Calu3 (cell line): ENCODE data around the gene CALN1. TPM values are rescaled to one million over a fixed set of nuclear protein-coding genes. Genes with fewer than 3 reads are reported as not detected.

Source experiments
- BruUV-seq: library from RNA; stranded (reverse); fragments of 400-500 nt; replicated peaks from 2 replicates; lab custom pipeline; 2021; lab: Mats Ljungman, UMichigan
- CTCF ChIA-PET: fragments of 300-600 bp; sonication (Branson Sonifier 250); formaldehyde crosslinking; loops from one replicate; lab custom pipeline; 2022; ENCODE audit warnings: antibody characterized with exemption; lab: Charles Lee
- DNase-seq: peaks from one replicate; pipeline ENCODE4 v3.0.0; 2022
- H3K27ac Mint-ChIP-seq: one replicate; pipeline ENCODE4 v1.8.0; 2022; ENCODE audit warnings: mixed read lengths; ENCODE audit not compliant: unreplicated experiment
- H3K27me3 Mint-ChIP-seq: one replicate; pipeline ENCODE4 v1.8.0; 2022; ENCODE audit warnings: mixed read lengths; ENCODE audit not compliant: unreplicated experiment
- H3K36me3 Mint-ChIP-seq: one replicate; pipeline ENCODE4 v1.8.0; 2022; ENCODE audit warnings: mild to moderate bottlenecking, moderate library complexity, mixed read lengths; ENCODE audit not compliant: insufficient read depth, unreplicated experiment
- H3K4me1 Mint-ChIP-seq: one replicate; pipeline ENCODE4 v1.8.0; 2022; ENCODE audit warnings: mild to moderate bottlenecking, low read depth, mixed read lengths; ENCODE audit not compliant: unreplicated experiment
- H3K4me3 Mint-ChIP-seq: one replicate; pipeline ENCODE4 v1.8.0; 2022; ENCODE audit warnings: mild to moderate bottlenecking, low read depth, moderate library complexity, mixed read lengths; ENCODE audit not compliant: unreplicated experiment
- H3K9me3 Mint-ChIP-seq: one replicate; pipeline ENCODE4 v1.8.0; 2022; ENCODE audit warnings: low read depth, mixed read lengths; ENCODE audit not compliant: unreplicated experiment
- intact Hi-C: fragments of 100-400 bp; cut with micrococcal nuclease; formaldehyde crosslinking; loops from one replicate; pipeline ENCODE4 v1.10.0; 2022; ENCODE audit not compliant: unreplicated experiment
- total RNA-seq: library from RNA; stranded (reverse); gene quantifications from 2 replicates; pipeline ENCODE4 v1.2.3, GENCODE V29; 2022
- TF ChIP-seq, protein P1 (sequence below): fragments of 200-600 bp; IDR thresholded peaks from one replicate; pipeline ENCODE4 v1.8.0; 2022; ENCODE audit warnings: antibody characterized with exemption; ENCODE audit not compliant: unreplicated experiment

The CALN1 gene
- total RNA-seq, 1 experiment from 2014 or later: not detected

DNA sequence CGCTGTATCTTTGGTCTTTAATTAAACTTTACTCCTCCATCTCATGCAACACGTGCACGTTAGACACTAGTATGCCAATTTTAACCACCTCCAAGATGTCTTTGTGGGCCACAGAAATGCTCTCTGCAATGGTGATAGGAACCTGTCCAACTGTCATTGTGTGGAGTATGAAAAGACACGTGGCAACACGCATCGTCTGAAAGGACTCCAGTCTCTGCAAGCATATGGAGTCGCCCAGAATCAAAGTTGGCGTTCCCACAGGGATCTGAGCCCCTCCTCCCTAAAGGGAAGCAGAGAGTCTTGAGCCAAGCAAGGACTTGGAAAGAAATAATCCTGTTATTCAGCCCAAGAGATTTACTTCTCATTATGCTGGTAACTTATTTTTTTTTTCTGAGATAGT, 301.1 kb downstream of the CALN1 start:
- H3K4me1 Mint-ChIP-seq: no peaks in the 10 kb centered on the region
- TF ChIP-seq, protein P1, sequence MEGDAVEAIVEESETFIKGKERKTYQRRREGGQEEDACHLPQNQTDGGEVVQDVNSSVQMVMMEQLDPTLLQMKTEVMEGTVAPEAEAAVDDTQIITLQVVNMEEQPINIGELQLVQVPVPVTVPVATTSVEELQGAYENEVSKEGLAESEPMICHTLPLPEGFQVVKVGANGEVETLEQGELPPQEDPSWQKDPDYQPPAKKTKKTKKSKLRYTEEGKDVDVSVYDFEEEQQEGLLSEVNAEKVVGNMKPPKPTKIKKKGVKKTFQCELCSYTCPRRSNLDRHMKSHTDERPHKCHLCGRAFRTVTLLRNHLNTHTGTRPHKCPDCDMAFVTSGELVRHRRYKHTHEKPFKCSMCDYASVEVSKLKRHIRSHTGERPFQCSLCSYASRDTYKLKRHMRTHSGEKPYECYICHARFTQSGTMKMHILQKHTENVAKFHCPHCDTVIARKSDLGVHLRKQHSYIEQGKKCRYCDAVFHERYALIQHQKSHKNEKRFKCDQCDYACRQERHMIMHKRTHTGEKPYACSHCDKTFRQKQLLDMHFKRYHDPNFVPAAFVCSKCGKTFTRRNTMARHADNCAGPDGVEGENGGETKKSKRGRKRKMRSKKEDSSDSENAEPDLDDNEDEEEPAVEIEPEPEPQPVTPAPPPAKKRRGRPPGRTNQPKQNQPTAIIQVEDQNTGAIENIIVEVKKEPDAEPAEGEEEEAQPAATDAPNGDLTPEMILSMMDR: no peak
- no peaks in the 10 kb centered on the region for H3K27me3 Mint-ChIP-seq
- peaks cover 25% of the 10 kb centered on the region for H3K9me3 Mint-ChIP-seq
- BruUV-seq: no TSS peak
- DNase-seq: no peak
- H3K4me3 Mint-ChIP-seq: no peak overlapping the region
- H3K36me3 Mint-ChIP-seq: no peaks in the 10 kb centered on the region
- intact Hi-C loops: no loop called here
- CTCF ChIA-PET: no interaction called here
- H3K27ac Mint-ChIP-seq: no peak overlapping the region

DNA sequence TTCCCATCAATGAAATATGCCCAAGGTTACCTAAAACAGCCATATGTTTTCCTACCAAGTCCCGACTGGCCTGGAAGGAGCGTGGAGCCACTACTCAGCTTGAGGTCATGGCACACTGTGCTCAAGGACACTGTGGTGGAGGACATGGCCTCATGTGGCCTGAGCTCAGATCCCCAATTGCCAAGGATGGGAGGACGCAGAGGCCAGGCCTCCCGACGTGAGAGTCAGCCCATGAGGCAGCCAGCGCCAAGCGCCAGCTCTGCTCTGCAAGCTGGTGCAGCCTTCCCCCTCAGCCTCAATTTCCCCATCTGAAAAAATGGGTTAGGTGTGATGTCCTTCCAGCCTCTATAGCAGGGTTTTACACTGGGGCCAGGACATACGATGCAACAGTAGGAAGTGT, 302.6 kb downstream of the CALN1 start:
- intact Hi-C loops: no loop called here
- H3K27ac Mint-ChIP-seq: no peak overlapping the region
- CTCF ChIA-PET: no interaction called here
- H3K4me3 Mint-ChIP-seq: no peak overlapping the region
- TF ChIP-seq, protein P1: no peak
- no peak for DNase-seq
- no peaks in the 10 kb centered on the region for H3K4me1 Mint-ChIP-seq
- peaks cover 26% of the 10 kb centered on the region for H3K9me3 Mint-ChIP-seq
- no peaks in the 10 kb centered on the region for H3K27me3 Mint-ChIP-seq
- no TSS peak for BruUV-seq
- H3K36me3 Mint-ChIP-seq: no peaks in the 10 kb centered on the region

DNA sequence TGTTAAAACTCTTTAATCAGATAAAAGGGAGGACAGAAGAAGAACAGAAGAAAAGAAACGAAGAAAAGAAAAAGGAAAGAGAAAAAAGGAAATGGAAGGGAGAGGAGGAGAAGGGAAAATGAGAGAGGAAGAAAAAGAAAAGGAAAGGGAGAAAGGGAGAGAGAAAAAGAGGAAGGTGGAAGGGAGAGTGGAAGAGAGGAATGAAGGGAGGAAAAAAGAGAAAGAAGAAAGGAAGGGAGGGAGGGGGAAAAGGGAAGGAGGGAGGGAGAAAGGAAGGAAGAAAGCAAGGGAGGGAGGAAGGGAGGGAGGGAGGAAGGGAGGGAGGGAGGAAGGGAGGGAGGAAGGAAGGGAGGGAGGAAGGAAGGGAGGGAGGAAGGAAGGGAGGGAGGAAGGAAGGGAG, 305.7 kb downstream of the CALN1 start:
- Mint-ChIP-seq H3K27ac (no peak overlapping the region), H3K9me3 (peaks cover 18% of the 10 kb centered on the region), H3K36me3 (no peaks in the 10 kb centered on the region), H3K4me3 (no peak overlapping the region), H3K27me3 (no peaks in the 10 kb centered on the region), H3K4me1 (no peaks in the 10 kb centered on the region)
- no TSS peak for BruUV-seq
- TF ChIP-seq, protein P1: no peak
- intact Hi-C loops: no loop called here
- CTCF ChIA-PET: no interaction called here
- DNase-seq: no peak

DNA sequence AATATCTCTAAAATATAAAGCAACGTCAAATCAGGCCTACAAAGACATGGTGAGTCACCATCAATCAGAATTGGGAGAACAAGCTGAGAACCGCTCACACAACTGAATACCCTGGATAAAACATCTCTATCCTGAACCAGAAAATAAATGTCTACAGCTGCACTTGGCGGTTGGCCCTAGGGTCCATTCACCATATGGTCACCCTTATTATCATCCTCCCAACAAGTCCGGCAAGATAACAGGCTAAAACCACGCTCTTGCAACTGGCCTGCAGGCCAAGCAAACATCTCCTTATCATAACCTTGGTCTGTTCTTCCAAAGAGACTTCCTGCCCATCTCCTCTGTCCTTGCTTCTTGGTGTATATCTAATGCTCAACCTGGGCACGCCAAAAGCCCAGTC, 310.7 kb downstream of the CALN1 start:
- Mint-ChIP-seq H3K27me3 (no peaks in the 10 kb centered on the region), H3K36me3 (no peaks in the 10 kb centered on the region), H3K27ac (no peak overlapping the region), H3K4me3 (no peak overlapping the region), H3K9me3 (peaks cover 9% of the 10 kb centered on the region), H3K4me1 (no peaks in the 10 kb centered on the region)
- BruUV-seq: no TSS peak
- intact Hi-C loops: no loop called here
- TF ChIP-seq, protein P1: no peak
- no peak for DNase-seq
- CTCF ChIA-PET: no interaction called here

DNA sequence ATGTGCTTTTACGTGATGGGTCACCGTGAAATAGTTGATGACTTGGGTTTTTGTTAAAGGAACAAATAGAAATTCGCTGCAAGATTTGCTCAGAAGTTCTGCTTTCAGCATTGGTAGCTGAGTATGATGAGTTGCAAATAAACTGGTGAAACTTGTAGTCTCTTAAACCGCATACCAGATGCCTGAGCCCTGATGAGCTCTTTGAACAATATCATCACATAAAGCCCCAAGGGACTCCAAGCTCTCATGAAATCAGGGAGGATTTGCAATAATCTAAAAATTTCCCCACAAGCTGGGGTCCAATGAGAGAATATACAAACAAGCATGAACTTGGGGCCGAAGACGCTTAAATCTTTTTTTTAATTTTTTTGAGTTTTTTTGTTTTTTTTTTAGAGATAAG, 312.4 kb downstream of the CALN1 start:
- H3K4me3 Mint-ChIP-seq: no peak overlapping the region
- CTCF ChIA-PET: no interaction called here
- TF ChIP-seq, protein P1: no peak
- H3K27ac Mint-ChIP-seq: no peak overlapping the region
- peaks cover 8% of the 10 kb centered on the region for H3K9me3 Mint-ChIP-seq
- intact Hi-C loops: no loop called here
- no peaks in the 10 kb centered on the region for H3K27me3 Mint-ChIP-seq
- no peaks in the 10 kb centered on the region for H3K36me3 Mint-ChIP-seq
- BruUV-seq: no TSS peak
- H3K4me1 Mint-ChIP-seq: no peaks in the 10 kb centered on the region
- no peak for DNase-seq
